Breast epithelium (tissue), 4 donors: ENCODE results near the gene CCSAP. TPM values are rescaled to one million over a fixed set of nuclear protein-coding genes. Genes with fewer than 3 reads are reported as not detected.

Experiments used
- DNase-seq, 2 donors: peaks; one replicate each; pipeline ENCODE4 v3.0.0-alpha.2; 2019; ENCODE audit warnings: low spot score in 2 of 2
- H3K27ac ChIP-seq, 2 donors: fragments of 200-600 bp; sonication (generic) in 1 of 2; one replicate each; pipeline ENCODE4 v1.5.1; 2016 to 2019; ENCODE audit warnings: mild to moderate bottlenecking in 1 of 2
- H3K27me3 ChIP-seq, 2 donors: fragments of 200-600 bp; sonication (generic) in 1 of 2; one replicate each; pipeline versions ENCODE4 v1.5.1 to v1.6.0; 2017 to 2019; ENCODE audit warnings: control low read depth in 1 of 2, mild to moderate bottlenecking in 1 of 2
- H3K36me3 ChIP-seq: fragments of 200-600 bp; one replicate; pipeline ENCODE4 v1.5.1; 2019
- H3K4me1 ChIP-seq, 2 donors: fragments of 200-600 bp; sonication (generic); one replicate each; pipeline ENCODE4 v1.5.1; 2016 to 2019; ENCODE audit warnings: control low read depth in 1 of 2
- H3K4me3 ChIP-seq, 3 donors: fragments of 200-600 bp; sonication (generic); 1 replicate in 2 of 3; 2 replicates in 1 of 3; pipeline ENCODE4 v1.5.1; 2016 to 2019; ENCODE audit warnings: mild to moderate bottlenecking in 3 of 3, moderate library complexity in 2 of 3
- H3K9me3 ChIP-seq, 2 donors: fragments of 200-600 bp; sonication (generic) in 1 of 2; one replicate each; pipeline ENCODE4 v1.5.1; 2016 to 2019; ENCODE audit warnings: control low read depth in 1 of 2
- POLR2A ChIP-seq: fragments of 450-650 bp; IDR thresholded peaks from one replicate; pipeline ENCODE4 v1.6.1; 2016; ENCODE audit warnings: antibody characterized with exemption, mild to moderate bottlenecking, moderate library complexity
- POLR2AphosphoS5 ChIP-seq, 3 donors: sonication (generic); formaldehyde crosslinking; IDR thresholded peaks; one replicate each; pipeline ENCODE4 v1.6.1; 2017; ENCODE audit warnings: antibody characterized with exemption in 3 of 3
- intact Hi-C: fragments of 100-400 bp; cut with DNase I; formaldehyde crosslinking; loops from one replicate; pipeline ENCODE4 v1.15.1; 2023; ENCODE audit warnings: low total_unique reads
- total RNA-seq, 3 donors: library from RNA; depleted of rRNA; stranded (reverse); fragments of >200 nt; gene quantifications; one replicate each; pipeline ENCODE4 v1.1.0, GENCODE V29; 2016
- TF ChIP-seq, protein P1 (sequence below), 3 donors: fragments of 450-650 bp; IDR thresholded peaks; one replicate each; pipeline ENCODE4 v1.5.1; 2016 to 2017; ENCODE audit warnings: antibody characterized with exemption in 3 of 3, mild to moderate bottlenecking in 3 of 3, moderate library complexity in 3 of 3

Gene CCSAP, protein sequence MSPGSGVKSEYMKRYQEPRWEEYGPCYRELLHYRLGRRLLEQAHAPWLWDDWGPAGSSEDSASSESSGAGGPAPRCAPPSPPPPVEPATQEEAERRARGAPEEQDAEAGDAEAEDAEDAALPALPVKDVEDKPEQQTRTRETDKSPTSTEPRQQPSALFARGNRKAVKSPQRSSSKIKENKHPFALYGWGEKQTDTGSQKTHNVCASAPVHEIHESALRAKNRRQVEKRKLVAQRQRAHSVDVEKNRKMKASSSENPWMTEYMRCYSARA
- total RNA-seq: 10 to 100 TPM in 1 of 3 donors, 1 to 10 TPM in 2; 6.9 to 13.5 (median 7.8) TPM

DNA sequence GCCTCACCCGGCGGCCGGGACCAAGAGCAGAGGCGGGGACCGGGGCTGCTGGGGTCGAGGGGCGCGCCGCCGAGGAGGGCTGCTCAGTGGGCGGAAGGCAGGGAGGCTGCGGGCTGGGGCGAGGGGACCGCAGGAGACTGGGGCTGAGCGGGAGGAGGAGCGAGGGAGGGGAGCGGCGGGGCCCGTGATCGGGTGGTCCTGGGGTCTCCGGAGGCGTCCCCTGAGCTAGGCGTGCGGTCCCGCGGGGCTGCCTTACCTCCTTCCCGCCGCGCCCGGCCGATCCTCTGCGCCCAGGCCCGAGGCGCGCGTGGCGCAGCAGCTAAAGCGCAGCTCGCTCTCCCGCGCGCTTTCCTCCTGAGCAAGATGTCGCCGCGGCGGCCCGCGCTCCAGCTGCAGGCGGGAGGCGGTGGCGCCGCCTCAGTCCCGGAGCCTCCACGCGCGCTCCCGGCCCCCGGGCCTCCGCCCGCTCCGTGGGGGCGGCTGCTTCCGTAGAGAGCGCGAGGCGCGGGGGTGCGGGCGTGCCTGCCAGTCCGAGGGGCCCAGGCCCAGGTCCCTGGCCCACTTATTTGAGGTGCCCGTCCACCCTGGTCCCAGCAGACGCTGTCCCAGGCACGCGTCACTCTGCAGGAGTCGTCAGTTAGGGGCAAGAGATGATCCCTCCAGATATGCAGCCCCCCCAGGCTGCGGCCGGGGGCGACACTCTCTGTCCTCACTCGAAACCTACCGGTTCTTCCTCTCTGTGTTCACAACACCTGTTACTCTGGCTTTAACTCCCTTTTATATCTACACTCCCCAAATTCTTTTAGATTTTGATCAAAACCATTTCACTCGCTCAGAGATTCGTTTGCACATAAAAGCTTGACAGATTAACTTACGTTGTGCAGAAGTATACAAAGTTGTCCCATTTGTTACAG is at the start of gene CCSAP:
TSS of gene CCSAP (minus strand) at position 392 of the 914 bp plus-strand sequence. CDS start 582 bp downstream, outside the sequence.
- H3K4me3 ChIP-seq: peak within 1 kb of the TSS; percentile 91 to 99 (median 94)
- intact Hi-C loops: no loop called here
- H3K9me3 ChIP-seq: no peaks in the 10 kb centered on the region
- peak within 1 kb of the TSS; percentile 94 to 97 for H3K27ac ChIP-seq
- H3K27me3 ChIP-seq: no peaks in the 10 kb centered on the region
- H3K36me3 ChIP-seq: no peaks in the 10 kb centered on the region
- H3K4me1 ChIP-seq: no peaks in the 10 kb centered on the region
- DNase-seq: peak in 1 of 2 donors; percentile 31
- TF ChIP-seq POLR2A (no peak), POLR2AphosphoS5 (IDR thresholded peaks at IDR 0.05) (peak; percentile 25 to 58 (median 33))
- TF ChIP-seq, protein P1, sequence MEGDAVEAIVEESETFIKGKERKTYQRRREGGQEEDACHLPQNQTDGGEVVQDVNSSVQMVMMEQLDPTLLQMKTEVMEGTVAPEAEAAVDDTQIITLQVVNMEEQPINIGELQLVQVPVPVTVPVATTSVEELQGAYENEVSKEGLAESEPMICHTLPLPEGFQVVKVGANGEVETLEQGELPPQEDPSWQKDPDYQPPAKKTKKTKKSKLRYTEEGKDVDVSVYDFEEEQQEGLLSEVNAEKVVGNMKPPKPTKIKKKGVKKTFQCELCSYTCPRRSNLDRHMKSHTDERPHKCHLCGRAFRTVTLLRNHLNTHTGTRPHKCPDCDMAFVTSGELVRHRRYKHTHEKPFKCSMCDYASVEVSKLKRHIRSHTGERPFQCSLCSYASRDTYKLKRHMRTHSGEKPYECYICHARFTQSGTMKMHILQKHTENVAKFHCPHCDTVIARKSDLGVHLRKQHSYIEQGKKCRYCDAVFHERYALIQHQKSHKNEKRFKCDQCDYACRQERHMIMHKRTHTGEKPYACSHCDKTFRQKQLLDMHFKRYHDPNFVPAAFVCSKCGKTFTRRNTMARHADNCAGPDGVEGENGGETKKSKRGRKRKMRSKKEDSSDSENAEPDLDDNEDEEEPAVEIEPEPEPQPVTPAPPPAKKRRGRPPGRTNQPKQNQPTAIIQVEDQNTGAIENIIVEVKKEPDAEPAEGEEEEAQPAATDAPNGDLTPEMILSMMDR (IDR thresholded peaks at IDR 0.05): no peak

DNA sequence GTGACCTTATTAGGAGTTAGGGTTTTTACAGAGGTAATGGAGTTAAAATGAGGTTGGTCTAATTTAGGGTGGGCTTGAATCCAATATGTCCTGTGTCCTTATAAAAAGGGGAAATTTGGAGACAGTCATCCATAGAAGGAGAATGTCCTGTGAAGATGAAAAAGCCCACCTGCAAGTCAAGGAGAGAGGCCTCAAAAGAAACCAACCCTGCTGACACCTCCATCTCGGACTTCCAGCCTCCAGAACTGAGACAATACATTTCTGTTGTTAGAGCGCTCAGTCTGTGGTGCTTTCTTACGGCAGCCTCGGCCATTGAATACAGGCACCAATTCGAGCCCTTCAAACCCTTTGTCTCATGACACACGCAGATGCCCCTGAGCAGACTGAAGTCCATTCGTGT is 47.3 kb upstream of the CCSAP start:
- Histone ChIP-seq H3K27ac (no peak overlapping the region), H3K4me1 (no peaks in the 10 kb centered on the region), H3K9me3 (peaks cover 0 to 11% of the 10 kb centered on the region in 2 donors), H3K27me3 (no peaks in the 10 kb centered on the region), H3K4me3 (no peak overlapping the region), H3K36me3 (no peaks in the 10 kb centered on the region)
- TF ChIP-seq POLR2AphosphoS5 (IDR thresholded peaks at IDR 0.05): no peak
- TF ChIP-seq POLR2A: no peak
- TF ChIP-seq, protein P1 (IDR thresholded peaks at IDR 0.05): no peak
- DNase-seq: no peak
- intact Hi-C loops: no loop called here

DNA sequence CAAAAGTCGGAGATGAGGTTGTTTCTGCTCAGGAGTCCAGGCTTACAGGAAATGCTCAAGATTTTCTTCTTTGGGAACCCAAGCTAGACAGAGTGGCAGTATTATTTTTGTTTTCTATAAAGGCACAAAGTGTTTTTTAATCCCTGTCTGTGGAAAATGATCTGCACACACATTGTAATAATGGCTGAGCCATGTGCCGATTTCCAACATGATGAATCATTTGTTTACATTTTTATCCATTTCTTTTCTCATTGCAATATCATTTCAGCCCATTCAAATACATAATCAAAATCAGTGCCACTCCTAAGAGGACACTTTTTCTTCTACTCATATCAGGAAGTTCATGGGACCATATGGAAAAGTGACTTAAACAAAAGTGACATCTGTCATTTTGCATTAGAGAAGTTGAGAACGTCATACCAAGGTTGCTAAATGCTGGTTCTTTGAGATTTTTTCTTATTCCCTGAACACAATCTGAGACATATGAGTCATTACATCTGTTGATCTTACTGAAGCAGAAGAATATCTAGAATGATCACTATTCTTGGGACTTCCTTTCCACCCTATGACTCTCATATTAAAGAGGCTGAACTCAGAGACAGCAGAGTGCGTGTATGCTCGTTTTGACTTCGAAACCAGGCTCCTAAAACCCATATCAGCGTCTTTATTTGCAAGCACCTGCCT is 46.2 kb upstream of the CCSAP start:
- Histone ChIP-seq H3K4me1 (no peaks in the 10 kb centered on the region), H3K9me3 (peaks cover 0 to 11% of the 10 kb centered on the region in 2 donors), H3K4me3 (no peak overlapping the region), H3K27me3 (no peaks in the 10 kb centered on the region), H3K27ac (no peak overlapping the region), H3K36me3 (no peaks in the 10 kb centered on the region)
- intact Hi-C loops: no loop called here
- TF ChIP-seq, protein P1 (IDR thresholded peaks at IDR 0.05): no peak
- TF ChIP-seq POLR2AphosphoS5 (IDR thresholded peaks at IDR 0.05): no peak
- DNase-seq: no peak

DNA sequence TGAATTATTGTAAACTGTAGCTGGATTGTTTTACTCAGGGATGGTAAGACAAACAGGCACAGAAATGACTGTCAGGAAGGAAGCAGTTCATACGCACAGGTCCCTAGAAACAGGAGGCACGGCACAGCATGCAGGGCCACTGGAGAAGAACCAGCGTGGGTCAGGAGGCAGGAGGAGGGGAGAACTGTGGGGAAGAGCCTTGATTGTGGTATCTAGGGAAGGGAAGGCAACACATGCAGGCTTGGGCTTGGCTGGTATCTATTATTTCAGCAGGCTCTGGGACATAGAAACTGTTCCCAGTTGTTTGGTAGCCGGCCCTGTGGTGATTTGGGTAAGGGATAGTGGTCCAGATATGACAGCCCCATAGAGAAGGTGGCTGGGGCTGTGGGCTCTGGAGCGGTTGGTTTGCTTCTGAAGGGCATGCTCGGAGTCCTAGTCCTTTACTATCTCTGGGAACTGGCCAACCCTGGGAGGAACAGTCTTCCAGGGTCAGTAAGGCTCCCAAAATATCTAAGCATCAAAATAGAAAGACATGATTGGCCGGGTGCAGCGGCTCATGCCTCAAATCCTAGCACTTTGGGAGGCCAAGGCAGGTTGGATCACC is 43.1 kb upstream of the CCSAP start:
- DNase-seq: no peak
- intact Hi-C loops: no loop called here
- H3K27me3 ChIP-seq: no peaks in the 10 kb centered on the region
- peaks cover 0 to 11% of the 10 kb centered on the region in 2 donors for H3K9me3 ChIP-seq
- no peak overlapping the region for H3K4me3 ChIP-seq
- H3K27ac ChIP-seq: no peak overlapping the region
- no peaks in the 10 kb centered on the region for H3K36me3 ChIP-seq
- TF ChIP-seq, protein P1 (IDR thresholded peaks at IDR 0.05): no peak
- no peak for TF ChIP-seq POLR2A
- no peak for TF ChIP-seq POLR2AphosphoS5 (IDR thresholded peaks at IDR 0.05)
- H3K4me1 ChIP-seq: no peaks in the 10 kb centered on the region
